T1000 (cell line): ENCODE data around the gene PRR19.
A peak's percentile ranks its signal among the peaks of the same experiment; 100 is the strongest.
"Not testable (repeated sequence)": the region's sequence is repeated elsewhere in the genome, so short reads cannot be mapped to it uniquely, and the experiment has no call there.

Source experiments
- DNase-seq: peaks from one replicate; lab custom pipeline; 2025; ENCODE audit warnings: mixed read lengths; lab: John Stamatoyannopoulos, UW

The PRR19 gene

DNA sequence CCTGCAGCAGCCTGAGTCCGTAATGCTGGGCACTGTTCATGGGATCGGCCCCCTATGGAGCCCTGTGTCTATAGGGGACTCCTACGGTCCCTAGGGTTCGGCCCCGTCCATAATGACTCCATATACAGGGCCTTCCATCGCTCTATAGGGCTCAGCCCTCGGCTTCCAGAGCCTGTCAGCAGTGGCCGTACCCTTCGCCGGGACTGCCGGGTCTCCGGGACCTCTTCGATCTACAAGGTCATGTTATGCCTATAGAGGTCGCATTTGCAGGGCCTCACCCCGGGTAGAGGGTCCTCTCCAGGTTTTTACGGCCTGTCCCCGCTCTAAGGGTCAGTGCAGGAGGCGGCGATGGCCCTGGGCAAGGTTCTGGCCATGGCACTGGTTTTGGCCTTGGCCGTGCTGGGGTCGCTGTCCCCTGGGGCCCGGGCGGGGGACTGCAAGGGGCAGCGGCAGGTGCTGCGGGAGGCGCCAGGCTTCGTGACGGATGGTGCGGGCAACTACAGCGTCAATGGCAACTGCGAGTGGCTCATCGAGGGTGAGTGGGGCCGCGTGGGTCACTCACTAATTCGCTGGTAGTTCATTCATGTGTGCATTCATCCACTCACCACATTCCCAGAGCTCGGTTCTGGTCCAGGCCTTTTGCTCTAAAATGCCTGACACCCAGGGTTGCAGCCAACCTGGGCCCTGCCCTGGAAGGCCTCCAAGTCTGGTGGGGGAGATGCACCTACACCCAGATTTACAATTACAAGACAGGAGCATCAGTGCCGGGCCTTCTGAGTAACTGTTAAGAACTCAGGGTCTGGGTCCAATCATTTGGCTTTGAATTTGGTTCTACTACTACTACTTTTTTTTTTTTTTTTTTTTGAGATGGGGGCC is 24.2 kb downstream of the PRR19 start:
- peak; percentile 45 for DNase-seq

DNA sequence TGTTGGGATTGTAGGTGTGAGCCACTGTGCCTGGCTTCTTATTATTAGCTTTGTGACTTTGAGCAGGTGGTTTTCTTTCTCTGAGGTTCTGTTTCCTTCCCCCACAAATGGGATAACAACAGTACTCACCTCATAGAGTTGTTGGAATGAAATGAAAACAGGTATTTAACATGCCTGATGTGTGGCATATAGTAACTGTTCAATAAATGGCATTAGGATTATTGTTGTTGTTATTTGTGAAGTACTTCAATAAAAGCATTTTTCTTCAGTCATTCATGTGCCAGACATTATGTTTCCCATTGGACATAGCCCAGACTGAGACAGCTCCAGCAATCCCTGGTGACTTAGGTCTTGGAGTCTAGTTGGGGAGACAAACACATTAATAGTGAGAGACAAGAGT is 25.0 kb downstream of the PRR19 start:
- DNase-seq: no peak

DNA sequence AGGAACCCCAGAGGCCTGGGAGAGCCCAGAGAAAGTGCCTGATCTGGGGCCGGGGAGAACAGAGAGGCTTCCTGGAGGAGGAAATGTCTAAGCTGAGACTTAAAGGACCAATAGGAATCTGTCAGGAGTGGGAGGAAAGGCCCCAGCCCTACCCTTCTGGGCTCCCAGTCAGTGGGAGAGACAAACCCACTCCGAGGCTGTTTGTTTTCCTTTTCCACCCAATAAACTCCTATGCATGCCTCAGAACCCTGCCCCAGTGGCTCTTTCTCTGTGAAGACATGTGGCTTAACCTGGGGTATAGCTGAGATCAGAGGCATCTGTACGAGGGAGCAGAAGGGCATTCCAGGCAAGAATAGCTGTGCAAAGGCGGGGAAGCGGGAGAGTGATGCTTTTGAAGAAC is 25.4 kb downstream of the PRR19 start:
- DNase-seq: no peak

DNA sequence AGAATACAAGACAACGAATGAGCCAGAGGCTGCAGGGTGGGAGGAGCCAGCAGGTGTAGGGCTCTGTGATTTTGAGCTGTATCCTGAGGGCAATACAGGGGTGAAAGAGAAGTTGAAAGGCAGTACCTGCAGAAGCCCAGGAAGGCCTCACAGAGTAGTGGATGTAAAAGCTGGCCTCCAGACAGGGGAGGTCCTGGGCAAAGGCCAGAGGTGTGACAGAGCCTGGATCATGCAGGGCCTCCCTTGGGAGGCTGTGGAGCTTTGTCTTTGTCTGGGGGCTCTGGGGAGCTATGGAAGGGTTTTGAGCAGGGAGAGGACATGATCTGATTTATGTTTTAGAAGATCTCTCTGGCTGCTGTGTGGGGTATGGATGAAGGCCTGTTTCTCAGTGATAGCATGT is 26.2 kb downstream of the PRR19 start:
- DNase-seq: no peak

DNA sequence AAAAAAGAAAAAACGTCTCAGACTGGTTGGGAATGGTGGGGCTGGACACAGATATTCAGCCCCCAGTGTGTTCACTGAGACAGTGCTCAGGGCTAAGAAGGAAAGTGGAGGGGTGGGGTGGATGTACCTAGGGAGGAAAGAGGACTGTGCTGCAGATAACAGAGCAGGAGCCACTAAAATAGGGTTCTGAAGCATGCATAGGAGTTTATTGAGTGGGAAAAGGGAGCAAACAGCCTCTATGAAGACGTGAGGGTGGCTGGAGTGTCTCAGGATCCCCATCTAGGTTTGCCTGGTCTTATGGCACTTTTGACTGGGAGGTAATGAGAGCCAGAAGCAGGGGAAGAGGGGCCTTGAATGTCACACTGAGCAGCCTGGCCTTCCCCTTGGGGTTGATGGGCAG is 26.9 kb downstream of the PRR19 start:
- no peak for DNase-seq

DNA sequence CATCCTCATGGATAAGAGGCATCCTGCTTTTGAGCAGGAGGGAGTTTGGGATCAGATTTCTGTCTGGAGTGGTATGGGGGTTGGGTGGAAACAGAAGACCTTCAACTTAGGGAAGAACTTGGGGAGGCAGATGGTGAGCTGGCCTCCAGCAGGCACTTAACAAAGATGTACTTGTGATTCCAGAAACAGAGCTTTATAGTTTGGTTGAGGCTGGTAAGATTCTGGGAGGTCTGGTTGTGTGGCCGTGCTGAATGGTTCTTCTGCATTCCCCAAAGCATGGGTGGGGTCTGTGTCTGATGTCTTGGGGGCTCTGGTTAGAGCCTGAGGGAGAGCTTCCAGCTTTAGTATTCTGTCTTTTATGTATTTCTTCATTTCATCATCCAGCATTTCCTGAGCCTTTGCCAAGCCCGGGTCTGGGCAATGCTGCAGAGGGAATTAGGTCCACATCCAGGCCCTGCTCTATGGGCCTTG is 28.3 kb downstream of the PRR19 start:
- DNase-seq: no peak

DNA sequence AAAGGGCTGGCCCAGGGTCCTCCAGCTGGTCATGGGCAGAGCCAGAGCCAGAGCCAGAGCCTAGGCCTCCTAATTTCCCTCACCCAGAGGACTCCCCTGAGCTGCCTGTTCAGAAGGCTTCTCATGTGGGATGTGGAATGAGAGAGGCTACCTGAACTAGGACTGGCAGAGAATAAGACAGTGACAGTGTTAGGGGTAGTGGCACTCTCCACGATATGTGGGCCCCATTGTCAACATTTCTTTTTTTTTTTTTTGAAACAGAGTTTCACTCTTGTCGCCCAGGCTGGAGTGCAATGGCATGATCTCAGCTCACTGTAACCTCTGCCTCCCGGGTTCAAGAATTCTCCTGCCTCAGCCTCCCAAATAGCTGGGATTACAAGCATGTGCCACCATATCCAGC is 29.4 kb downstream of the PRR19 start:
- DNase-seq: not testable (repeated sequence)

DNA sequence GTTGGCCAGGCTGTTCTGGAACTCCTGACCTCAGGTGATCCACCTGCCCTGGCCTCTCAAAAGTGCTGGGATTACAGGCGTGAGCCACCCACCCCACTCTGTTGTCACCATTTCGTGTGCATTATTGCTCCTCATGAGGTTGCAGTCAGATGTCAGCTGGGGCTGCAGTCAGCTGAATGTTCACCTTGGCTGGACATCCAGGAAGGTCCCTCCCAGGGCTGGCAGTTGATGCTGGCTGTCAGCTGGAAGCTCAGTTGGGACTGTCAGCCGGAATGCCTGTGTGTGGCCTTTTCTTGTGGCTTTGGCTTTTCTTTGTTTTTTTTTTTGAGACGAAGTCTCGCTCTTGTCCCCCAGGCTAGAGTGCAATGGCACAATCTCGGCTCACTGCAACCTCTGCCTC is 30.1 kb downstream of the PRR19 start:
- DNase-seq: no peak

DNA sequence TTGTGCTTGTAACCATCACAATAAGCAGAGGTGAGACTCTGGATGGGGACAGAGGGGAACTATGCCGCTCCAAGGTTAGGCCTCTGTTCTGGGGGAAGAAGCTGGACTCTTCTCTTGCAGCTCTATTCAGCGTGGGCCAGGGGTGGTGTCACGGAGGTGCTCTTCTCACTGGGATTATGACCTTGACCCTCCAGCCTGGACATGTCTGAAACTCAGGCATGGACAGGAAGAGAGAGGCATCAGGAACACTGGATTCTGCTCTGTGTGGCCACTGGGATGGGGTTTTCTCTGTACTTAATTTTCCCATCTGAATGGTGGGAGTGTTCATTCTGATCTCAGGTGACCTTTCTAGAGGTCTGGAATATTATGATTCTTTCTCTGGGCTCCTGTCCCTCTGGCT is 31.1 kb downstream of the PRR19 start:
- DNase-seq: no peak

DNA sequence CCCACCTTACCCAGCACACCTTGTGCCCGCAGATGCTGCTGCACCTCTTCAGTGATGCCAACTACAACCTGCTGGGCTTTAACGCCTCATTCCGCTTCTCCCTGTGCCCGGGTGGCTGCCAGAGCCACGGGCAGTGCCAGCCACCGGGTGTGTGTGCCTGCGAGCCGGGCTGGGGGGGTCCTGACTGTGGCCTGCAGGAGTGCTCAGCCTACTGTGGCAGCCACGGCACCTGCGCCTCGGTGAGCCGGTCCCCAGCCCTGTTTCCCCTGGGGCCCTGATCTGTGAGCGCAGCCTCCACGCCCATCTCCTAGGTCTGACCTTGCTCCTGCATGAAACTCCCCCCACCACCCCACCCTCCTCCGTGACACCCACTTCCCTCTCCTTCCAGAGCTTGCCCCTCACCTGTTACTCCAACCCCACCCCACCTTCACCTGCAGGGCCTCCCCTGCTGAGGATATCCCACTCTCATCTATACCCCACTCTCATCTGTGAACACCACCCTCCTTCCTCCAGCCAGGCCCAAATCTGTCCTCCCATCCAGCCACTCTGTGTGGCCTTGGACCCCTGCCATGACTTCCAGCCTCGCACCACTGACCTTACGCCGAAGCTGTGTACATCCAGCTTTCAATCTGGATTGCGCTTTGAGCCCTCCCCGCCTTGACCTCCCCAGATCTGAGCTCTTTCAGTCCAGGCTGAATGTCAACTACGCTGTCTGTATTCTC is 32.2 kb downstream of the PRR19 start:
- DNase-seq: no peak

DNA sequence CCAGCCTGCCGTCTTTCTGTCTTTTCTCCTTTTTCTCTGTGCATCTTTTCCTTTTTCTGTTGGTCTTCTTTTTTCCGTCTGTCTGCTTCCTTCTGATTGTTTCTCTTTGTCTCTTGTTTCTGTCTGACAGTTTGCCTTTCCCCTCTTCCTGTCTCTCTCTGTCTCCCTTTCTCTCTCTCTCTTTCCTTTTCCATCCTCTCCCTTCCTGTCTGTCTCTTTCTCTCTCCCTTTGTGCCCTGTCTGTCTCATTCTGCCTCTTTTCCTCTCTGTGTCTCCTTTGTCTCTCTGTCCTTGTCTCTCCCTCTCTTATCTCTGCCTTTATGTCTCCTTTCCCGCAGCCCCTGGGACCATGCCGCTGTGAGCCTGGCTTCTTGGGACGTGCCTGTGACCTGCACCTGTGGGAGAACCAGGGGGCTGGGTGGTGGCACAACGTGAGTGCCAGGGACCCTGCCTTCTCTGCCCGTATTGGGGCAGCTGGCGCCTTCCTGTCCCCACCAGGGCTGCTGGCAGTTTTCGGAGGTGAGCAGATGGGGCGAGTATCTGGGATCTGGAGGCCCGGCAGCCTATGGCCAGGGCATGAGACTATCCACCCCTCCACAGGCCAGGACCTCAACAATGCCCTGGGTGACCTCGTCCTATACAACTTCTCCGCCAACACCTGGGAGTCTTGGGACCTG is 32.9 kb downstream of the PRR19 start:
- DNase-seq: no peak

DNA sequence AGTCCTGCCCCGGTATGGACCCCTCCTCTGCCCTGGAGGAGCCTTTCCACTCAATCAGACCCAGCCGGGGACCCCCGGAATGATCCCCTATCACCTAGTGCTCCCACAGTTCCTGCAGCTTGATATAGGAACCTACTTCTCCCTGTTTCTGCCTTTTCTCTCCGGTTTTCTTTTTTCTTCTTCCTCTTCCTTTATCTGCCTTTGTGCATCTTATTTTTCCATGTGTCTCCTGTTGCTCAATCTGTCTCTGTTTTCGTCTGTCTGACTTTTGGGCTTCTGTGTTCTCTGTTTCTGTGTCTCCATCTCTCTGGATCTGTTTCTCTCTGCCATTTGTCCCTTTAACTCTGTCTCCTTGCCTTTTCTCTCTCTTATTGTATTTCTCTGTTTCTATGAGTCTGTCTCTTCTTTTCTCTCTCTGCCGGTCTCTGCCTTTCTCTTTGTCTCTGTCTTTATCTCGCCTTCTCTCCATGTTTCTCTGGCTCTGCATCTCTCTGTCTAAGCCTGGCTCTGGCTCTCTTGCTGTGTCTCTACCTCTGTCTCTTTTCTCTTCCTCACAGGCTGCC is 33.5 kb downstream of the PRR19 start:
- DNase-seq: no peak

DNA sequence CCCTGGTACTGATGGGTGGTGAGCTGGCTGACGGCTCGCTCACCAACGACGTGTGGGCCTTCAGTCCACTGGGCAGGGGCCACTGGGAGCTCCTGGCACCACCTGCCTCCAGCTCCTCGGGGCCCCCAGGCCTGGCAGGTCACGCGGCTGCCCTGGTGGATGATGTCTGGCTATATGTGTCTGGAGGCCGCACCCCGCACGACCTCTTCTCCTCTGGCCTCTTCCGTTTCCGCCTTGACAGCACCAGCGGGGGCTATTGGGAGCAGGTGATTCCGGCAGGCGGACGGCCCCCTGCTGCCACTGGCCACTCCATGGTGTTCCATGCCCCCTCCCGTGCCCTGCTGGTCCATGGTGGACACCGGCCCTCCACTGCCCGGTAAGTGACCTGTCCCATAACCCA is 34.0 kb downstream of the PRR19 start:
- DNase-seq: no peak

DNA sequence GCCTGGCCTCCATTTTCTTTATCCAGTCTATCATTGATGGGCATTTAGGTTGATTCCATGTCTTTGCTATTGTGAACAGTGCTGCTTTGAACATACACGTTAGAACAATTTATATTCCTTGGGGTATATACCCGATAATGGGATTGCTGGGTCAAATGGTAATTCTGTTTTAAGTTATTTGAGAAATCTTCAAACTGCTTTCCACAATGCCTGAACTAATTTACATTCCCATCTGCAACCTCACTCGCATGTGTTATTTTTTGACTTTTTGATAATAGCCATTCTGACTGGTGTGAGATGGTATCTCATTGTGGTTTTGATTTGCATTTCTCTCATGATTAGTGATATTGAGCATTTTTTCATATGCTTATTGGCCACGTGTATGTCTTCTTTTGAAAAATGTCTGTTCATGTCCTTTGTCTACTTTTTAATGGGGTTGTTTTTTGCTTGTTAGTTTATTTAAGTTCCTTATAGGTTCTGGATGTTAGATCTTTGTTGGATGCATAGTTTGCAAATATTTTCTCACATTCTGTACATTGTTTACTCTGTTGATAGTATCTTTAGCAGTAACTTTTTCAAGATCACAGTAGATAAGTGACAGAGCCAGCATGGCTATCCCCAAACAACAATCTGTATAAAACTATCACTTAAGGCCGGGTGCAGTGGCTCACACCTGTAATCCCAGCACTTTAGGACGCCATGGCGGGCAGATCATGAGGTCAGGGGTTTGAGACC is 37.4 kb downstream of the PRR19 start:
- DNase-seq: not testable (repeated sequence)

DNA sequence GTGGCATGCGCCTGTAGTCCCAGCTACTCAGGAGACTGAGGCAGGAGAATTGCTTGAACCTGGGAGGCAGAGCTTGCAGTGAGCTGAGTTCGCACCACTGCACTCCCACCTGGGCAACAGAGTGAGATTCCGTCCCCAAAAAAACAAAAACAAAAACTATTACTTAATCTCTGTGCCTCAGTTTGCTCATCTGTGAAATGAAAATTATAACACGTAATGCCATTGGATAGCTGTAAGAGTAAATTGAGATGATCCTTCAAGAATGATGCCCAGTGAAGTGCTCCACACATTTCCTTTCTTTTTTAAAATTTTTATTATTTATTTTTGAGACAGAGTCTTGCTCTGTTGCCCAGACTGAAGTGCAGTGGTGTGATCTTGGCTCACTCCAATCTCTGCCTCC is 38.0 kb downstream of the PRR19 start:
- not testable (repeated sequence) for DNase-seq

DNA sequence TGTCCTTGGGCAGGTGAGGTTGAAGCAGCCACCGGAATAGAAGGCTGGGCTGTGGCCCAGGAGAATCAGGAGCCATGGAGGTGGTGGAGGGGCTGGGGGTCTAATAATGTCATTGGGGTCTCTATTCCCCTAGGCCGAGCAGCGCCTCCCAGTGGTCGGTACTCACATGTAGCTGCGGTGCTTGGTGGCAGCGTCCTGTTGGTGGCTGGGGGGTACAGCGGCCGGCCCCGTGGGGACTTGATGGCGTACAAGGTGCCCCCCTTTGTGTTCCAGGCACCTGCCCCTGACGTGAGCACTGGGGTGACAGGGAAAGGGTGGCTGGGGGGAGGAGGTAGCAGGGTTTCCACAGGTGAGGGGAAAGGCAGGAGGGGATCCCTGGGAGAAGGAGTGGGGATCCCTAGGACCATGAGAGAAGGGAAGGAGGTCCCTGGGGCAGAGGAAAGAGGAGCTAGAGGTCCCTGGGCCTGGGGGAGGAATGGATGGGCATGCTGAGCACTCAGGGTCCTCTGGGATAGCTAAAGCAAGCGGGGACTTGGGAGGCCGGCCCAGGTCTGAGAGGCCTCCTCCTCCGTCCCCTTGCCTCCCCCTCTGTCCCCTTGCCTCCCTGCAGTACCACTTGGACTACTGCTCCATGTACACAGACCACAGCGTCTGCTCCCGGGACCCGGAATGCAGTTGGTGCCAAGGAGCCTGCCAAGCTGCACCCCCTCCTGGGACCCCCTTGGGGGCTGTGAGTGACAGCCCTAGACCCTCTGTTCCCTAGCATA is 41.6 kb downstream of the PRR19 start:
- no peak for DNase-seq

DNA sequence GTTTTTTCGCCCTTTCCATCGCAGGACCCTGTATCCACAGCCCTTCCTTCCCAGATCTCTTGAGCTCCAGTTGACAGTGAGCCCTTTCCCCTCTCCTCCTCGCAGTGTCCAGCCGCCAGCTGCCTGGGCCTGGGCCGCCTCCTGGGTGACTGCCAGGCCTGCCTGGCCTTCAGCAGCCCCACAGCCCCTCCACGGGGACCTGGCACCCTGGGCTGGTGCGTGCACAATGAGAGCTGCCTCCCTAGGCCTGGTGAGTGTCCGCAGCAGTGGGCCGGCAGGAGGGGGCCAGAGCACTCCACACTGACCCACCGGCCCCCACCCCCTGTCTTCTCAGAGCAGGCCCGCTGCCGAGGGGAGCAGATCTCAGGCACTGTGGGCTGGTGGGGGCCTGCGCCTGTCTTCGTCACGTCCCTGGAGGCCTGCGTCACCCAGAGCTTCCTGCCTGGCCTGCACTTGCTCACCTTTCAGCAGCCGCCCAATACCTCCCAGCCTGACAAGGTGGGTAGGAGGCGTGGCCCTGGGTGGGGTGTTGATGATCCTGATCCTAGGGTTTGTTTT is 42.5 kb downstream of the PRR19 start:
- no peak for DNase-seq

DNA sequence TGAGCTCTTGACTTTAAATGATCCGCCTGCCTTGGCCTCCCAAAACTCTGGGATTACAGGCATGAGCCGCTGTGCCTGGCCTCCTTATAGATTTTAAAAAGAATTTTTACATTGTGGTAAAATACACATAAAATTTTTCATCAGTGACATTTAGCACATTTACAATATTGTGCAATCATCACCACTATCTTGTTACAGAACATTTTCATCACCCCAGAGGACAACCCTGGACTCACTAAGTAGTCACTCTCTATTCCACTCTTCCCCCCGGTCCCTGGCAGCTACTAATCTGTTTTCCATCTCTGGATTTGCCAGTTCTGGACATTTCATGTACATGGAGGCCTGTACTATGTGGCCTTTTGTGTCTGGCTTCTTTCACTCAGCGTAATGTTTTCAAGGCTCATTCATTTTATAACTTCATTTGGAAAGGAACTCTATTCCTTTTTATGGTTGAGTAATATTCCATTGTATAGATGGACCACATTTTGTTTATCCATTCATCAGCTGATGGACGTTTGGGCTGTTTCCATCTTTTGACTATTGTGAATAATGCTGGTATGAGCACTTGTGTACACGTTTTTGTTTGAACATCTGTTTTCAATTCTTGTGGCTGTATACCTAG is 43.4 kb downstream of the PRR19 start:
- DNase-seq: no peak

DNA sequence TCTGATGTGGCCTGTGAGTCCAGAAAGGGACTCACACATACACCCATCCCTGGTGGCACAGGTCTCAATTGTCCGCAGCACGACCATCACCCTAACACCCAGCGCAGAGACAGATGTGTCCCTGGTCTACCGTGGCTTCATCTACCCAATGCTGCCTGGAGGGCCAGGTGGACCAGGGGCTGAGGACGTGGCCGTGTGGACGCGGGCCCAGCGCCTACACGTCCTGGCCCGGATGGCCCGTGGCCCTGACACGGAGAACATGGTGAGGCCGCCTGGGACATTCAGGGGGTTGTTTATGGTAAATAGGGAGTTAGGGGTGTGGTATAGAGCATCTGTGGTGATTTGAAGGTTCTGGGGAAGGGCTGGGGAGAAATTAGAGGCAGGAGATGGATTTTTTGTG is 46.3 kb downstream of the PRR19 start:
- DNase-seq: no peak
